ENCODE data around the gene MRGPRG.

The MRGPRG gene

GRCh38 chr11:3192511-3193372, 25.9 kb downstream of the MRGPRG start:
- no peak for DNase-seq

DNA sequence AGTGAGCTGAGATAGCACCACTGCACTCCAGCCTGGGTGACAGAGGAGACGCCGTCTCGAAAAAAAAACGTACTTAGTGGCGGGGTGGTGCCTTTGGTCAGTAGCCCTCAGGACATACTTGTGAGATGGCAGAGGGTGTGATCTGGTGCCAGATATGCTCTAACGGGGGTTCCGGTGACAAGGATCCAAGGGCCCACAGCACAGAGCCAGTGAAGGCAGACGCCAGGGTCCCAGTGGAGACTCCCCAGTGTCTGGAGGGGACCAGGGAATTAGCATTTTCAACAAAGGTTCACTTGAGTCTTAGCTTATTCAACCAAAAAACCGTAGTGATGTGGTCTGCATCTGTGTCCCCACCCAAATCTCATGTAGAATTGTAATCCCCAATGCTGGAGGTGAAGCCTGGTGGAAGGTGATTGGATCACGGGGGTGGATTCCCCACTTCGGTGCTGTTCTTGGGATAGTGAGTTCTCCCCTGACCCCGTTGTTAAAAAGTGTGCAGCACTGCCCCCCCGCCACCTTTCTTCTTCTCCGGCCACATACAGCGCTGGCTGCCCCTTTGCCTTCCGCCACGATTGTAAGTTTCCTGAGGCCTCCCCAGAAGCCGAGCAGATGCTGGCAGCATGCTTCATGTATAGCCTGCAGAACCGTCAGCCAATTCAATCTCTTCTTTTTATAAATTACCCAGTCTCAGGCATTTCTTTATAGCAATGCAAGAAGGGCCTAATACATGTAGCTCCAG, 26.9 kb downstream of the MRGPRG start:
- DNase-seq, result no peak

- no peak for DNase-seq
Observed at GRCh38 chr11:3190600-3190999, 28.0 kb downstream of the MRGPRG start.

GRCh38 chr11:3189886-3190583, 28.6 kb downstream of the MRGPRG start:
- DNase-seq, result no peak

DNA sequence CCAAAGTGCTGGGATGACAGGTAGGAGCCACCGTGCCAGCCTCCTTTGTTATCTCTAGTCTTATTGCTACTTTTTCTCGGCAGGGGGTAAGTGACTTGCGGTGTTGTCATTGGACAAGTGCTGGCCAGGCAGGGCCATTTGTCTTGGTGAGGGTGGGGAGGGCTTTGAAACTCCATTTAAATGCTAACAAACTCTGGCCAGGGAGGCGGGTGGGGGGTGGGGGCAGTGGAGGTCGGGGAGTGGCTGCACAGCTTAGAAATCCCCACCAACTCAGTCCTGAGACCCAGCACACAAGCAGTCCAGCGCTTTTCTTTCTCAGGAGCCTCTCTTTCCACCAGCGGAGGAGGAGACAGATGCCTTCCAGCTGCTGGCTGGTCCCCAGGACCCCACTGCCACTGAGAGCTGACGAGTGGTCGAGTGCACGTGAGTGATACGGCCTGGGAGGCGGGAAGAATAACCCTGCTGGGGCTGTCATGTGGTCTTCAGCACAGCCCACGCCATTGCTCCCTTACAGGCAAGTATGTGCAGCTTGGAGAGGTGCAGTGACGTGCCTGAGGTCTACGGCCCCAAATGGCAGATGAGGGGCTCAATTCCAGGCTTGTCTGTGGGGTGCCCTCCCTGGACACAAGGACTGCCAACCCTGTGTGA, 29.3 kb downstream of the MRGPRG start:
- DNase-seq, result no peak

- DNase-seq, result no peak
Observed at GRCh38 chr11:3188496-3189195, 30.0 kb downstream of the MRGPRG start.

DNA sequence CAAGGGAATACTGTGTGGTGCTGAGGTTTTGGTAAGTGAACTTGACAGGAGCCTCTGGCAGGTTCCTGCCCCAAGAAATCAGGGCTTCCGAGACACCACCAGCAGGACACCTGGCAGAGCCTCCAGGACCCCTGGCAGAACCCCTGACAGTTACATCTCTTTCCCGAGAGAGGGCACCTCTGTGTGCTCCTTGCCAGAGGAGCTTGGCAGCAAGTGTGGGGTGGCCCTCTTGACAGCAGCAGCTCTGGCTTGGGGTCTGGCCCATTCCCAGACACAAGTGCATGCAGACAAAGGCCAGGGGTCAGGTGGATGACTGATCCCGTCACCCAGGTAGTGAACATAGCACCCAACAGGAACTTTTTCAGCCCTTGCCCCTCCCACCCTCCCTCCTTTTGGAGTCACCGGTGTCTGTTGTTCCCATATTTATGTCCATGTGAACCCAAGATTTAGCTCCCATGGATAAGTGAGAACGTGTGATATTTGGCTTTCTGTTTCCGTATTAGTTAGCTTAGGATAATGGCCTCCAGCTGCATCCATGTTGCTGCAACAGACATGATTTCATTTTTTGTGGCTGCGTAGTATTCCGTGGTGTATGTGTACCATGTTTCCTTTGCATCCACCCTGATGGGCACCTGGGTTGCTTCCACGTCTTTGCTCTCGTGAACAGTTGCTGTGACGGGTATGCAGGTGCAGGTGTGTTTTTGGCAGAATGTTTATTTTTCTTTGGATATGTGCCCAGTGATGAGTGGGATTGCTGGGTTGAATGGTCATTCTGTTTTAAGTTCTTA, 32.3 kb downstream of the MRGPRG start:
- no peak for DNase-seq

- no peak for DNase-seq
Observed at GRCh38 chr11:3184732-3185347, 33.8 kb downstream of the MRGPRG start.

DNA sequence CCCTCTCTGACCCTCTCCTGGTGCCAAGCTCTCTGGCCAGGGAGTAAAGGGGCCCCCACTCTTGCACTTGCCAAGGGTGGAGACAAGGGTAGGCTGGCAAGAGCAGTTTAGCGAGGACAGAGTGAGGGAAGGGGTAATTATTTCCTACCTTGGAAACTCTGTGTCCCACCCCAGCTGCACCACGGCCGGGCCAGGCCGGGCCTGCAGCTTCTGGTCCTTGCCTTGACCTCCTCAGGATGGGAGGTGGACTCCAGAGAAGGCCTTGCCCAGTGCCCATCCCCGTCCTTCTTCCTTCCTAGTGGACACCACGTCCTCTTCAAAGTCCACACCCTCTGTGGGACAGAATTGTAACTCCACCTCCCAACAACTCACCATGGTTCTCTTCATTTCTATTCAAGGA, 35.1 kb downstream of the MRGPRG start:
- DNase-seq, result no peak

GRCh38 chr11:3182462-3182852, 36.2 kb downstream of the MRGPRG start:
- DNase-seq, result no peak

- no peak for DNase-seq
Observed at GRCh38 chr11:3181725-3182461, 36.7 kb downstream of the MRGPRG start.

- DNase-seq, result no peak
Observed at GRCh38 chr11:3180869-3181268, 37.7 kb downstream of the MRGPRG start.

DNA sequence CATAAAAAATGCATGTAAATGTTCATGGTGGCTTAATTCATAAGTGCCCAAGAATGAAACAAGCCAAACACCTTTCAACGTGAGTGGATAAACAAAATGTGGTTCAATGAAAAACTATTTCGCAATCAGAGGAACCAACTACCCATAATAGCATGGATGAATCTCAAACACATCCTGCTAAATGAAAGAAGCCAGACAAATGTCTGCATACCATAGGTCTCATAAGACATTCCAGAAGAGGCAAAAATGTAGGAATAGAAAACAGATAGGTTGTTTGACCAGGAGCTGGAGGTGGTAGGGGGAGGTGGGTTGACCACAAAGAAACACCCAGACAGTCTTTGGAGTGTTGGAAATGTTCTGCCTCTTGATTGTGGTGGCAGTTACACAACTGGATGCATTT, 40.3 kb downstream of the MRGPRG start:
- DNase-seq, result no peak

DNA sequence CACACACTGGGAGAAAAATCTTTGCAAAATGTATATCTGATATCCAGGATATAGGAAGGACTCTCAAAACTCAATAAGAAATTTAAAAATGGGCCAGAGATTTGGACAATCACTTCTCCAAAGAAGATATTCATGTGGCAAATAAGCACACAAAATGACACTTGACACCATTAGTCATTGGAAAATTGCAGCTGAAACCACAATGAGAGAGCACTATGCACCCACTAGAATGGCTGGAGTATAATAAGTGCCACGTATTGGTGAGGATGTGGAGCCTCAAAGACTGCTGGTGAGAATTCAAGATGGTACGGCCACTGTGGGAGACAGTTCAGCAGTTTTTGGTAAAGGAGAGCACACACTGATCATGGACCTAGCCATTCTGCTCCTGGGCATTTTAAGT, 40.7 kb downstream of the MRGPRG start:
- no peak for DNase-seq

- no peak for DNase-seq
Observed at GRCh38 chr11:3176487-3176886, 42.1 kb downstream of the MRGPRG start.

- no peak for DNase-seq
Observed at GRCh38 chr11:3175194-3175593, 43.4 kb downstream of the MRGPRG start.

GRCh38 chr11:3174387-3174786, 44.2 kb downstream of the MRGPRG start:
- no peak for DNase-seq

- DNase-seq, result no peak
Observed at GRCh38 chr11:3173795-3174194, 44.8 kb downstream of the MRGPRG start.

GRCh38 chr11:3171931-3172560, 46.6 kb downstream of the MRGPRG start:
- DNase-seq, result no peak
